ENCODE measurements around the gene CNTNAP2.

The CNTNAP2 gene

DNA sequence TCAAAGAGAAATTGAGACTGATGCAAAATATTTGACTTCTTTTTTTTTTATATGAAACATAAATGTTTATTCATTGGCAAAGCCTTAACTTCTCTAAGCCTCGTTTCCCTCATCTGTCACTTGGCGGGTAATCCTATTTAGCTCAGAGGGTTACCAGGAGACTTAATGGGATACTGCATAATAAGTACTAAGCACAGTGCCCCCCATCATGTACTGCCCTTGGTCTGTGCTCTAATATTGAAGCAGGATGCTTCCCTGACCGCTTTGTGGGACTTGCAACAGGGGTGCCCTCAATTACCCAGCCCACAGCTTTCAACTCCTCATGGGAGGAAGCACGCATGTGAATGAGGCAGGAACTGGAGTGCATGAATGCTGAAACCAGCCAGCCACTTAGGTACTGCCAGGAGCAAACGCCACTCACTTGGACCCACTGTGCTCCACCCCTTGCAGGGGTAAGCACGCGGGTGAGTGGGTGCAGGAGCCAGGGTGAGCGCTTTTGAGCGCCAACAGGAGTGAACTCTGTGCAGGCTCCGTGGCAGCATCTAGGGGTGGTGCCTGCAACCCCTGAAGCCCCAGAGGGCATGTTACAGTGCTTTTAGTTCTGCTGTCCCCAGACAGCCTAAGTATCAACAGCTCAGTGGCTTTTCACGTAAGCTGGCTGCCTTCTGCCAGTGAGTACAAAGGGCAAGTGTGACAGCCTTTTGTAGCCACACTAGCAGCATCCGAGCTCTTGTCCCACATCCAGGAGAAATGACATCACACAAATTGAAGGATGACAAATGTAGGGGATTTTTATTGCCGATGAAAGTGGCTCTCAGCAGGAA lies 2264.2 kb downstream of the CNTNAP2 start:
- Histone ChIP-seq H3K27me3 (replicated peaks; ENCODE audit: control insufficient read depth, insufficient read depth, low read length, poor library complexity, severe bottlenecking) (no peaks in the 10 kb centered on the region), H3K27ac (ENCODE audit: insufficient read depth, low read length, poor library complexity, severe bottlenecking) (no peak overlapping the region), H3K36me3 (ENCODE audit: control insufficient read depth, insufficient read depth, low read length) (no peaks in the 10 kb centered on the region), H3K9me3 (ENCODE audit: control insufficient read depth, low read length) (no peaks in the 10 kb centered on the region), H3K4me1 (ENCODE audit: control insufficient read depth, insufficient read depth, low read length, poor library complexity, severe bottlenecking) (no peaks in the 10 kb centered on the region), H3K4me3 (ENCODE audit: insufficient read depth, low read depth, low read length, poor library complexity, severe bottlenecking) (no peak overlapping the region)
- DNase-seq: no peak

DNA sequence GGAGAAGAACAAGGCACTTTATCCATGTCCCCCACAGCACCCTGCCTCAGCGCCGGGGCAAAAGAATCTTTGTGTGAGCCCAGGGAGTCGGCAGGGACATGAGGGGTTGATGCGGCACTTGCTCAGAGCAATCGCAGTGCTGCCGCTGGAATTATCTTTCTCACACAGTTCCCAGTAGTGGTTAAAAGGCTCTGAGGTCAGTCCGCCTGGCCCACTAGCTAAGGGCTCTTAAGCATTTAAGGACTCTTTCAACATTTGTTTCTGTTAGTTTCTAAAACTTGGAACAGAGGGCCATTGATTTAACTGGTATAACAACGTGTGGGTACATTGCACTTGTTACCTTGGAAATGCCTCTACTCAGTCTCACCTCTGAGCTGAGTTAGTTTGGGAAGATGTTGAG lies 2266.0 kb downstream of the CNTNAP2 start:
- H3K36me3 ChIP-seq (ENCODE audit: control insufficient read depth, insufficient read depth, low read length): no peaks in the 10 kb centered on the region
- H3K4me1 ChIP-seq (ENCODE audit: control insufficient read depth, insufficient read depth, low read length, poor library complexity, severe bottlenecking): no peaks in the 10 kb centered on the region
- no peak overlapping the region for H3K4me3 ChIP-seq (ENCODE audit: insufficient read depth, low read depth, low read length, poor library complexity, severe bottlenecking)
- DNase-seq: no peak
- H3K27me3 ChIP-seq (replicated peaks; ENCODE audit: control insufficient read depth, insufficient read depth, low read length, poor library complexity, severe bottlenecking): no peaks in the 10 kb centered on the region
- H3K27ac ChIP-seq (ENCODE audit: insufficient read depth, low read length, poor library complexity, severe bottlenecking): no peak overlapping the region
- H3K9me3 ChIP-seq (ENCODE audit: control insufficient read depth, low read length): no peaks in the 10 kb centered on the region

GRCh38 chr7:148383651-148384050 lies 2267.1 kb downstream of the CNTNAP2 start:
- no peaks in the 10 kb centered on the region for H3K9me3 ChIP-seq (ENCODE audit: control insufficient read depth, low read length)
- no peak overlapping the region for H3K4me3 ChIP-seq (ENCODE audit: insufficient read depth, low read depth, low read length, poor library complexity, severe bottlenecking)
- no peaks in the 10 kb centered on the region for H3K4me1 ChIP-seq (ENCODE audit: control insufficient read depth, insufficient read depth, low read length, poor library complexity, severe bottlenecking)
- H3K27me3 ChIP-seq (replicated peaks; ENCODE audit: control insufficient read depth, insufficient read depth, low read length, poor library complexity, severe bottlenecking): no peaks in the 10 kb centered on the region
- no peak overlapping the region for H3K27ac ChIP-seq (ENCODE audit: insufficient read depth, low read length, poor library complexity, severe bottlenecking)
- DNase-seq: no peak
- no peaks in the 10 kb centered on the region for H3K36me3 ChIP-seq (ENCODE audit: control insufficient read depth, insufficient read depth, low read length)

DNA sequence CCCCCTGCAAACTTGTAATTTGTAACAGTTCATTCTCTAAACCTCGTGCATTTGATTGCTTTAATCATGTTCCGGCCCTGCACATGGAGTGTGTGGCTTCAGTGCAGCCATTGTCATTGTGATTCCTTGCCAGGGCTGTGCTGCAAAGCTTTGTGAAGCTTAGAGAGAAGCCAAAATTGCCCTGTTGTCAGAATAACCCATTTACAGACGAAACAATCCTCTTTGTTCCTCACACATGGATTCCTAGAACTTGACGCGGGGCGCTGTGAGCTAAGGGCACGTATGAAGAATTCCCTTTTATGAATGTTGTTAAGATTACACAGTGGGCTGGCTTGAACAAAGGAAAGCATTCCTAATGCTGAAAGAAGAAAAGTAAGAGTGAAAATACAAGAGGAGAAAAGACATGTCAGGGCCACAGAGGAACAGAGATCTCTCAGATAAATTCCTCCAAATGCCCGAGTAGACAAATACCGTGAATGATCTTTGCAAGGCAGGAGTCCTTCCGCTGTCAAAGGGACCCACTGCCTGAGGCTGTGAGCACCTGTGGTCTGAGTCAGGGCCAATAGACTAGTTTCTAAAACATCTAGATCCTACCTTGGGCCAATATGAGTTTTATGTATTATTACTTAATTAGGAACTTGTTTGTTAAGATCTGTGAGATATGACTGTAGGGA lies 2268.5 kb downstream of the CNTNAP2 start:
- Histone ChIP-seq H3K9me3 (ENCODE audit: control insufficient read depth, low read length) (no peaks in the 10 kb centered on the region), H3K36me3 (ENCODE audit: control insufficient read depth, insufficient read depth, low read length) (no peaks in the 10 kb centered on the region), H3K4me1 (ENCODE audit: control insufficient read depth, insufficient read depth, low read length, poor library complexity, severe bottlenecking) (no peaks in the 10 kb centered on the region), H3K4me3 (ENCODE audit: insufficient read depth, low read depth, low read length, poor library complexity, severe bottlenecking) (no peak overlapping the region), H3K27ac (ENCODE audit: insufficient read depth, low read length, poor library complexity, severe bottlenecking) (no peak overlapping the region), H3K27me3 (replicated peaks; ENCODE audit: control insufficient read depth, insufficient read depth, low read length, poor library complexity, severe bottlenecking) (no peaks in the 10 kb centered on the region)
- DNase-seq: no peak

DNA sequence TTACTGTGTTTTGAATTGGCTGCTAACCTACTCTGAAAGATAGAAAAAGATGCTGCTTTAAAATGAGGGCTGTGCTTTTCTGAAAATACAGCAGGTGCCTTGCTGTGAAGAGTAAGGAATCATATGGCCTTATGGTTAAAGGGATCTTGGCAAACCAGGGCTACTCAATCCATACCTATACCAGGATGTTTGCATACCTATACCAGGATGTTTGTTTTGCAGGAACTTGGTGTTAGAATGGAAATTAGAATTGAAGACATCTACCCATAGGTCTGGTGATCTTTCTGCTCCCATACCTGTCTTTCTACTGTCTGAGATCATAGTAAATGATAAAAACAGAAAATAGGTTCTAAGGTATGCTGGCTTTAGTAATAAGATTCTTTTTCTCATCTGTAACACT lies 2273.8 kb downstream of the CNTNAP2 start:
- no peaks in the 10 kb centered on the region for H3K36me3 ChIP-seq (ENCODE audit: control insufficient read depth, insufficient read depth, low read length)

GRCh38 chr7:148391591-148391990 lies 2275.0 kb downstream of the CNTNAP2 start:
- DNase-seq: no peak
- H3K27me3 ChIP-seq (replicated peaks; ENCODE audit: control insufficient read depth, insufficient read depth, low read length, poor library complexity, severe bottlenecking): peaks cover 3% of the 10 kb centered on the region
- H3K9me3 ChIP-seq (ENCODE audit: control insufficient read depth, low read length): no peaks in the 10 kb centered on the region
- H3K4me3 ChIP-seq (ENCODE audit: insufficient read depth, low read depth, low read length, poor library complexity, severe bottlenecking): no peak overlapping the region
- H3K36me3 ChIP-seq (ENCODE audit: control insufficient read depth, insufficient read depth, low read length): no peaks in the 10 kb centered on the region
- H3K4me1 ChIP-seq (ENCODE audit: control insufficient read depth, insufficient read depth, low read length, poor library complexity, severe bottlenecking): no peaks in the 10 kb centered on the region
- H3K27ac ChIP-seq (ENCODE audit: insufficient read depth, low read length, poor library complexity, severe bottlenecking): no peak overlapping the region

More for the DNA sequence above, 2273.8 kb downstream of the CNTNAP2 start:
- Histone ChIP-seq H3K4me1 (ENCODE audit: control insufficient read depth, insufficient read depth, low read length, poor library complexity, severe bottlenecking) (no peaks in the 10 kb centered on the region), H3K27me3 (replicated peaks; ENCODE audit: control insufficient read depth, insufficient read depth, low read length, poor library complexity, severe bottlenecking) (peaks cover 2% of the 10 kb centered on the region), H3K27ac (ENCODE audit: insufficient read depth, low read length, poor library complexity, severe bottlenecking) (no peak overlapping the region), H3K9me3 (ENCODE audit: control insufficient read depth, low read length) (no peaks in the 10 kb centered on the region), H3K4me3 (ENCODE audit: insufficient read depth, low read depth, low read length, poor library complexity, severe bottlenecking) (no peak overlapping the region)
- DNase-seq: no peak

DNA sequence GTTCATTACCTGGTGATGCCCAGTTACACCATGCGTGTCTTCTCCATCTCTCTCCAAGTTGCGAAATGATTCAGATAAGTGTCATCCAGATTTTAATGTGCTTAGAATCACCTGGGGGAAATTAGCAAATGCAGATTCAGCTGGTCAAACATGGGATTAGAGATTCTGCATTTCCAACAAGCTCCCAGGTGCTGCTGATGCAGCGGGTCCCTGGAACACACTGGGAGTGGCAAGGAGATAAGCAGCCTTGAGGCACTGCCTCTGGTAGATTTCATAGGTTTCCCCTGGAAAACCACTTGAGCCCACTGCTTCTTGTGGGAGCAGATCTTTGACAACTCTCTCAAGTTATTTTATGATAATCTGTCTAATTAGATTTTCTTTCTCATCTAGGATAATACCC lies 2278.0 kb downstream of the CNTNAP2 start:
- Histone ChIP-seq H3K9me3 (ENCODE audit: control insufficient read depth, low read length) (no peaks in the 10 kb centered on the region), H3K4me3 (ENCODE audit: insufficient read depth, low read depth, low read length, poor library complexity, severe bottlenecking) (no peak overlapping the region), H3K36me3 (ENCODE audit: control insufficient read depth, insufficient read depth, low read length) (no peaks in the 10 kb centered on the region), H3K27me3 (replicated peaks; ENCODE audit: control insufficient read depth, insufficient read depth, low read length, poor library complexity, severe bottlenecking) (peaks cover 8% of the 10 kb centered on the region), H3K4me1 (ENCODE audit: control insufficient read depth, insufficient read depth, low read length, poor library complexity, severe bottlenecking) (no peaks in the 10 kb centered on the region), H3K27ac (ENCODE audit: insufficient read depth, low read length, poor library complexity, severe bottlenecking) (no peak overlapping the region)
- DNase-seq: no peak

- Histone ChIP-seq H3K4me1 (ENCODE audit: control insufficient read depth, insufficient read depth, low read length, poor library complexity, severe bottlenecking) (no peaks in the 10 kb centered on the region), H3K27ac (ENCODE audit: insufficient read depth, low read length, poor library complexity, severe bottlenecking) (no peak overlapping the region), H3K27me3 (replicated peaks; ENCODE audit: control insufficient read depth, insufficient read depth, low read length, poor library complexity, severe bottlenecking) (peaks cover 8% of the 10 kb centered on the region), H3K36me3 (ENCODE audit: control insufficient read depth, insufficient read depth, low read length) (no peaks in the 10 kb centered on the region), H3K4me3 (ENCODE audit: insufficient read depth, low read depth, low read length, poor library complexity, severe bottlenecking) (no peak overlapping the region), H3K9me3 (ENCODE audit: control insufficient read depth, low read length) (no peaks in the 10 kb centered on the region)
- DNase-seq: no peak
These were observed 2278.8 kb downstream of the CNTNAP2 start for GRCh38 chr7:148395352-148395811.

DNA sequence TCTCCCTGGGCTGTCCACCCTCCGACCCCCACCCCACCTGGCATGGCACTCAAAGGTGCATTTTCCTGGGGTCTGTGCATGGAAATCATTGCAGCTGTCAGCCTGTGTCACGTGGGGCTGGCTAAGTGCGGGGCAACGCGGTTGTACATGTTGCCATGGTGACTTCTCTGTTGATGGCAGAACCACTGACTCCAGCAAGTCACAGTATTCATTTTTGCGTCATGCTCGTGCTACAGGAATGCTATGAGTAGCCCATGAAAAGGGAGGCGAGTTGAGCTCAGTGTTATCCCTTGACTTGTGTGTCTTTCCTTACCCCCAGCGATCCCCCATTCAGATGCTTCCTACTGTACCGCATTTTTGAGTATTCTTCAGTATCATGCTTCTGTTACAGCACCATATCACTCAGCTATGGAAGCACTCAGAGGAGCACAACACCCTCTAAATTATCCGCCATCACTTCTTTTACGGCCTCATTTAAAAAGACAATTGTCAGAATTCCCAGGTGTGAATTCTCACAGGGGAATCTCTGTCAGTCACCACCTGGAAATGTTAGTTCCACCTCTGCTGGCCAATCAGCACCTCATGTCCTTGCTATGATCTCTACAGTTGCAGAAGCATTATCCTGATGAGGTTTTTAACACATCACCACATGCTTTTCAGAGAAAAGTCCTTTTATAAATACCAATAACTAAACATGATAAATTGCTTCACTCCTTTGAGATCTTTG lies 2279.6 kb downstream of the CNTNAP2 start:
- no peaks in the 10 kb centered on the region for H3K9me3 ChIP-seq (ENCODE audit: control insufficient read depth, low read length)
- no peak for DNase-seq
- H3K4me3 ChIP-seq (ENCODE audit: insufficient read depth, low read depth, low read length, poor library complexity, severe bottlenecking): no peak overlapping the region
- peaks cover 8% of the 10 kb centered on the region for H3K27me3 ChIP-seq (replicated peaks; ENCODE audit: control insufficient read depth, insufficient read depth, low read length, poor library complexity, severe bottlenecking)
- H3K4me1 ChIP-seq (ENCODE audit: control insufficient read depth, insufficient read depth, low read length, poor library complexity, severe bottlenecking): no peaks in the 10 kb centered on the region
- no peaks in the 10 kb centered on the region for H3K36me3 ChIP-seq (ENCODE audit: control insufficient read depth, insufficient read depth, low read length)
- no peak overlapping the region for H3K27ac ChIP-seq (ENCODE audit: insufficient read depth, low read length, poor library complexity, severe bottlenecking)

- DNase-seq: no peak
- H3K9me3 ChIP-seq (ENCODE audit: control insufficient read depth, low read length): no peaks in the 10 kb centered on the region
- no peaks in the 10 kb centered on the region for H3K4me1 ChIP-seq (ENCODE audit: control insufficient read depth, insufficient read depth, low read length, poor library complexity, severe bottlenecking)
- no peak overlapping the region for H3K4me3 ChIP-seq (ENCODE audit: insufficient read depth, low read depth, low read length, poor library complexity, severe bottlenecking)
- peaks cover 8% of the 10 kb centered on the region for H3K27me3 ChIP-seq (replicated peaks; ENCODE audit: control insufficient read depth, insufficient read depth, low read length, poor library complexity, severe bottlenecking)
- H3K27ac ChIP-seq (ENCODE audit: insufficient read depth, low read length, poor library complexity, severe bottlenecking): no peak overlapping the region
- H3K36me3 ChIP-seq (ENCODE audit: control insufficient read depth, insufficient read depth, low read length): no peaks in the 10 kb centered on the region
These were observed 2280.5 kb downstream of the CNTNAP2 start for GRCh38 chr7:148397056-148397455.
